Measurements from ENCODE around the gene ITPK1. TPM values are rescaled to one million over a fixed set of nuclear protein-coding genes. Genes with fewer than 3 reads are reported as not detected.
"Not testable (repeated sequence)": the region's sequence is repeated elsewhere in the genome, so short reads cannot be mapped to it uniquely, and the experiment has no call there.

Gene ITPK1
- 5.6 and 10.2 TPM in 2 replicates for total RNA-seq (2014; rRNA removed; shearing (Covaris generic))

GRCh38 chr14:93115821-93116675, at the start of gene ITPK1:
TSS of gene ITPK1 (minus strand) at chr14:93115925. CDS start at chr14:93115163, 762 bp downstream.
- DNase-seq (ENCODE audit: low read depth), result peak; percentile 27

GRCh38 chr14:93163564-93163963, 47.8 kb upstream of the ITPK1 start:
- DNase-seq (ENCODE audit: low read depth), result no peak

GRCh38 chr14:93161411-93161940, 45.8 kb upstream of the ITPK1 start:
- no peak for DNase-seq (ENCODE audit: low read depth)

GRCh38 chr14:93160353-93160801, 44.7 kb upstream of the ITPK1 start:
- DNase-seq (ENCODE audit: low read depth), result peak; percentile 7

GRCh38 chr14:93159625-93160352, 44.1 kb upstream of the ITPK1 start:
- not testable (repeated sequence) for DNase-seq (ENCODE audit: low read depth)

- DNase-seq (ENCODE audit: low read depth), result not testable (repeated sequence)
Observed at GRCh38 chr14:93158349-93158748, 42.6 kb upstream of the ITPK1 start.

- no peak for DNase-seq (ENCODE audit: low read depth)
Observed at GRCh38 chr14:93156693-93157369, 41.1 kb upstream of the ITPK1 start.

- DNase-seq (ENCODE audit: low read depth), result no peak
Observed at GRCh38 chr14:93155667-93156066, 39.9 kb upstream of the ITPK1 start.

- no peak for DNase-seq (ENCODE audit: low read depth)
Observed at GRCh38 chr14:93153121-93153520, 37.4 kb upstream of the ITPK1 start.

- DNase-seq (ENCODE audit: low read depth), result no peak
Observed at GRCh38 chr14:93150227-93151208, 34.8 kb upstream of the ITPK1 start.

- no peak for DNase-seq (ENCODE audit: low read depth)
Observed at GRCh38 chr14:93148979-93149378, 33.3 kb upstream of the ITPK1 start.

GRCh38 chr14:93146119-93146518, 30.4 kb upstream of the ITPK1 start:
- no peak for DNase-seq (ENCODE audit: low read depth)

GRCh38 chr14:93142854-93143652, 27.3 kb upstream of the ITPK1 start:
- no peak for DNase-seq (ENCODE audit: low read depth)

- DNase-seq (ENCODE audit: low read depth), result no peak
Observed at GRCh38 chr14:93137864-93138263, 22.1 kb upstream of the ITPK1 start.

GRCh38 chr14:93136508-93136907, 20.8 kb upstream of the ITPK1 start:
- not testable (repeated sequence) for DNase-seq (ENCODE audit: low read depth)

- DNase-seq (ENCODE audit: low read depth), result no peak
Observed at GRCh38 chr14:93136009-93136408, 20.3 kb upstream of the ITPK1 start.

- peak; percentile 46 for DNase-seq (ENCODE audit: low read depth)
Observed at GRCh38 chr14:93135399-93135798, 19.7 kb upstream of the ITPK1 start.

- DNase-seq (ENCODE audit: low read depth), result peak; percentile 41
Observed at GRCh38 chr14:93133464-93133863, 17.7 kb upstream of the ITPK1 start.

- peak; percentile 44 for DNase-seq (ENCODE audit: low read depth)
Observed at GRCh38 chr14:93132472-93133065, 16.8 kb upstream of the ITPK1 start.

Data from M059J (cell line).